Measurements from ENCODE around the gene TRPM6.

TRPM6 gene

DNA sequence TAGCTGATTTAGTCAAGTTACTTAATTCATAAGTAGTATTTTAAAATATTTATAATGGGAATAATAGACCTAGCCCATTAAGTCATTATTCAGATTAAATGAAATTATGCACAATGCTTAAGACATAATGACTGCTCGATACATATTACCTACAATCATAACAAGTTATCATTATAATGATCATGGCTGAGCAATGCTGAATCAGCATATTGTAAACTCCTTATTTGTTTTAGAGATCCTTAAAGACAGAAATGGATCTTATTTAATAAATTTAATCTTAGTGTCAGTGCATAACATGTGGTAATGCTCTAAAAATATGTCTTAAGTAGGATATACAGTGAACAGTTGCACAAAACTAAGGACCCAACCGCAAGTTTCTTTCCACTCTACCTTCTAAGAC, 169.0 kb downstream of the TRPM6 start:
- no peak for DNase-seq

DNA sequence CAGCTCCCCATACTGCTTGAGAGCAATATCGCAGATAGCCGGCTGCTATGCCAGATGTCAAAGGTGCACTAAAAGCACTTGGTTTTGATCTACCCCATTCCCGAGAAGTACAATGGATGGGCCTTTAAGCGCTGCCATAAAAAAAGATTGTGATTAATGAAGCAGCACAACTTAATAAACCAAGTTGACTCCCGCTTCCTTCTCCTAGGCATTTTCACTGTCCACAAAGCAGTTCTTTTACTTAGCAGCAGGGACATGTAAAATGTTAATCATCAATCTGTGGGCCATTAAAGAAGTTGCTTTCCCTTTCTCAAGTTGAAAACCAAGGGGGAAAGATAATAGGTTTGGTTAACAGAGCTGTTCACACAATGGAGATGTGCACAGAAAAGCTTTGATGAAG, 176.4 kb downstream of the TRPM6 start:
- no peak for DNase-seq

DNA sequence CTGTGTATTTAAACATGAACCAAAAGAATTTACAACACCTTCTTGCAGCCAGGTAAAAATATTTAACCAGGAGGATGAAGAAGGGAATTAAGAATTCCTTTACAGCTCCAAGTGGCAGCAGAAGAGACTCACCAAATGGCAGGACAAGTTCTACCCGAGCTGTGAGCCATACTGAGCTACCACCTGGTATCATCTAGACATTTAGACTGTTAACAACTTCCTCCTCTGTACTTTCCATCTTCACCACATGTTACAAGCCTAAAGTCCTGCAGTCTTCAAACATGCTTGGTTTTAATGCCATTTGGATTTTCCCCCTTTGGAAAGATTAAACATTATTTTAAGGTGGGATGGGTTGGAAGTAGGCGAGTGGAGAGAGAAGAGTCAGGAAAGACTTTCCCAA, 190.2 kb downstream of the TRPM6 start:
- no peak for DNase-seq

DNA sequence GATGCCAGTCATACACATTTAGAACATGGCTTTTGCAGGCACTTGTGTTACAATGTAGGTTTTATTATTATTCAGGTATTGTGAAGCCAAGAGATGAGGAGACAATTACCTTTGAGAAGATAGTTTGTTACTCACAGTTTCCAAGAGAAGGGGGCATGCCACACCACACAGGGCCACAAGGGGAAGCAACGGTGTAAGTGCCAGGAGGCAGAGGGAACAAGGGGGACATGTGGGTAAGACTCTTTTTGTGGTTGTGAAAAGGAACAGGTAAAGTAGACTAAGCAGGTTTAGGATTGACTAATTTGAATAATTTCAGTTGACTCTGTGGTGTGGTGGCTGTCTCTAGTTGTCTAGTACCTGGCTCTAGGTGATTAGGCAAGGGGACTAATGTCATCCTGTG, 191.2 kb downstream of the TRPM6 start:
- DNase-seq, result no peak

DNA sequence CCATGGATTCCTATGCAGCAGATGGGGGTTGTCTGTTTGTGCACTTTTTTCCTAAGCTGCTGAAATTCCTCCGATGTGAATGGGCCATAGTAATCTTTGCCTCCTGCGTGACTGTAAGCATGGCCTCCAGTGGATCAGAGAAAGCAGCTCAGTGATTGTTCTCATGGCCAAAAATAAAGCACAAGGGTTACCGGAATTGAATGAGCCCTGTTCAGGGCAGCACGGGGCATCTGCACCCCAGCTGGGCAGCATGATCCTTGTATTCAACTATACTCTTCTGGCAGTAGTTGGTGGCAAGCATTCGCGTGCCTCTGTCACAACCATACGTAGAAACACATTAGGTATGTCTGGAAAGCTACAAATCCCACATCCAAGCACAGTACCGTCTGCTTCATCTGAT, 196.7 kb downstream of the TRPM6 start:
- no peak for DNase-seq

DNA sequence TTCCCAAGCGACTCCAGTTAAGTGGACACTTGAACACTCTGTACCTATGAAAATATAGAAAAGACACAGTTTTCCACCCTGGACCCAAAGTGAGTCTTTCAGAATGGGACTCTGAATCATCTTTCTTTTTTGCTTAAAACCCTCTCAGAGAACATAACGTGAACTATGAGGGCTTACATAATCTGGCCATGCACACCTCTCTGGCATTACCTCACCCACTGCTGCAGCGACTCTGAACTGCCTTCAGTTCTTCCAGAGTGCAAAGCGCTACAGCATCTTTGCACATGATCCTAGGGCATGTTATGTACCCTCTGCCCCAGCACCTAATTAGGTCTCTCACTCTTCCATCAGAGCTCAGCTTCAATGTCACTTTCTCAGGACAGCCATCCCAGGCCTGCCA, 204.4 kb downstream of the TRPM6 start:
- DNase-seq, result no peak

DNA sequence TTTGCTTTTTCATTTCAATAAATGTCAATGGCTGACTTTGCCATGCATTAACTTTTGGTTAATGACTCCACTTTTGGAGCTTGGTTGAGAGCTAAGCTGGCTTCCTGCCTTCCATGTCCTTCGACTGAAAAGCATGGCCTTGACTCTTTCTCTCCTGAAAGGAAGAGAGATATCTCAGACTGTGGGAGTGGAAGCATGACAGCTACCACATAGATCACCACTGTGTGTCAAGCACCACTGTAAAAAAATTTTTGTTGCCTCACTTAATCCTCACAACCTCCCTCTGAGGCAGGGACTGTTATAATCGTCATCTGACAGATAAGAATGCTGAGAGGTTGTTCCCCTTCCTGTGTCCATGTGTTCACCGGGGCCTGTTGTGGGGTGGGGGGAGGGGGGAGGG, 205.8 kb downstream of the TRPM6 start:
- no peak for DNase-seq

DNA sequence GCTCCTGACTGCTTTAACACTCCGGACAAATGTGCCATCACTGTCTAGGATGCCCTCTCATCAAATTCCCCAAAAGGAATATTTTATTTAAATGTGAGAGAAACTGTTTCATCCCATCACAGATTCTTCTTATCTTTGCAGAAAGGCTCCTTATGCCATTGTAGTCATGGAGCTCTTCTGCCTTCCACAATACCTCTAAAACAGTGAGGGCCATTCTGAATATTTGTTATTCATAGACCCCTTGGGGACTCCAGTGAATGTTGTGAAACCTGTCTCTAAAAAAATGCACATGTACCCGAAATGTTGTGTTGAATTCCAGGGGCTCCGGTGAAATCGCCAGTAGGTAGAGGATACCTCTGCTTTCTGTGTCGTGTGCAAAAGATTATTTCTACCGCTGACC, 213.6 kb downstream of the TRPM6 start:
- DNase-seq, result no peak
